WTC11 (cell line): ENCODE data around the gene ITPK1.

Source experiments
- CREB1 ChIP-seq: sonication (generic); formaldehyde crosslinking; IDR thresholded peaks from 2 replicates; pipeline ENCODE4 v1.8.0; 2023; ENCODE audit warnings: mild to moderate bottlenecking, missing genetic modification reagents
- CTCF ChIP-seq: fragments of 200-600 bp; IDR thresholded peaks from 2 replicates; pipeline ENCODE4 v1.8.0; 2022; ENCODE audit warnings: antibody characterized with exemption
- IRF2 ChIP-seq: sonication (generic); formaldehyde crosslinking; IDR thresholded peaks from 2 replicates; pipeline ENCODE4 v1.8.0; 2022; ENCODE audit warnings: low read depth, missing genetic modification reagents, borderline replicate concordance
- ZSCAN18 ChIP-seq: fragments of 250-450 bp; sonication (Bioruptor Pico); IDR thresholded peaks from 2 replicates; pipeline ENCODE4 v2.1.2; 2022; ENCODE audit warnings: mild to moderate bottlenecking, moderate library complexity

GRCh38 chr14:93146119-93146518, 30.4 kb upstream of the ITPK1 start:
- no peak for TF ChIP-seq CREB1
- TF ChIP-seq IRF2 = no peak
- no peak for TF ChIP-seq CTCF
- no peak for TF ChIP-seq ZSCAN18 (CRISPR knock-in tag)
